ENCODE results near the gene NPR1.
"Not testable (repeated sequence)": the region's sequence is repeated elsewhere in the genome, so short reads cannot be mapped to it uniquely, and the experiment has no call there.

The NPR1 gene

DNA sequence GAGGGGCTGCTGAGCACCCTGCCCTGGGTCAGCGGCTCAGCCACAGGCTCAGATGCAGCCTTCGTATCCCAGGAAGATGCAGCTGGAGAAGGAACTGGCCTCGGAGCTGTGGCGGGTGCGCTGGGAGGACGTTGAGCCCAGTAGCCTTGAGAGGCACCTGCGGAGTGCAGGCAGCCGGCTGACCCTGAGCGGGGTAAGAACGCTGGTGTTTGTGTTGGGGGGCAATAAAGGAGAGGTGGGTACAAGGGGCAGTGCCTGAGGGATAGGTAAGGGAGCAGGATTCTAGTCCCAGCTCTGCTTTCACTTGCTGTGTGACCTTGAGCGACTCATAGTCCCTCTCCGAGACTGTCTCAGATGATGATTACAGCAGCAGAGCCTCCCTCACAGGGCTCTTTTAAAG lies 6.4 kb downstream of the NPR1 start:
- no peak for DNase-seq

DNA sequence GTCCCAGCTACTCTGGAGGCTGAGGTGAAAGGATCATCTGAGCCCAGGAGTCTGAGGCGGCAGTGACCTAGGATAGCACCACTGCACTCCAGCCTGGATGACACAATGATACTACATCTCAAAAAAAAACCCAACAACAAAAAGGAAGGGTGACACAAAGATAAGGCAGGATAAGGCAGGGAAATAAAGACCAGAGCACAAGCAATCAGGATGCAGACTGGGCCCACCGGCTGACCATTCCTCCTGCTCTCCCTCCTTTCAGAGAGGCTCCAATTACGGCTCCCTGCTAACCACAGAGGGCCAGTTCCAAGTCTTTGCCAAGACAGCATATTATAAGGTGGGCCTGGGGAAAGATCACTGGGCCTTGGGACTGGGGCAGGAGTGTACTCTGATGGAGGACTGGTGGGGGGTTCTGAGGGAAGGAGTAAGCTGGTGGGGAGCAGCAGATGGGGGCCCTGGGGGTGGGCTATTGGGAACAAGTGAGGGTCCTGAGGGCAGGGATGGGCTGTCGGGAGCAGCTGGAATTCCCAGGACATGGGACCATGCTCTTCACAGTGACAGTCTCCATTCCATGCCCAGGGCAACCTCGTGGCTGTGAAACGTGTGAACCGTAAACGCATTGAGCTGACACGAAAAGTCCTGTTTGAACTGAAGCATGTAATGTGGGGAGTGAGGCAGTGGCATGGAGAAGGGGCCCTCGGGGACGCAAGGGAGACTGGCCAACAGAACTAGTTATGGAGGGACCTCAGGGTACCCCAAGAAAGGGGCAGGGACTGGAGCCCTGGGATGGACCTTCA lies 7.3 kb downstream of the NPR1 start:
- no peak for DNase-seq

DNA sequence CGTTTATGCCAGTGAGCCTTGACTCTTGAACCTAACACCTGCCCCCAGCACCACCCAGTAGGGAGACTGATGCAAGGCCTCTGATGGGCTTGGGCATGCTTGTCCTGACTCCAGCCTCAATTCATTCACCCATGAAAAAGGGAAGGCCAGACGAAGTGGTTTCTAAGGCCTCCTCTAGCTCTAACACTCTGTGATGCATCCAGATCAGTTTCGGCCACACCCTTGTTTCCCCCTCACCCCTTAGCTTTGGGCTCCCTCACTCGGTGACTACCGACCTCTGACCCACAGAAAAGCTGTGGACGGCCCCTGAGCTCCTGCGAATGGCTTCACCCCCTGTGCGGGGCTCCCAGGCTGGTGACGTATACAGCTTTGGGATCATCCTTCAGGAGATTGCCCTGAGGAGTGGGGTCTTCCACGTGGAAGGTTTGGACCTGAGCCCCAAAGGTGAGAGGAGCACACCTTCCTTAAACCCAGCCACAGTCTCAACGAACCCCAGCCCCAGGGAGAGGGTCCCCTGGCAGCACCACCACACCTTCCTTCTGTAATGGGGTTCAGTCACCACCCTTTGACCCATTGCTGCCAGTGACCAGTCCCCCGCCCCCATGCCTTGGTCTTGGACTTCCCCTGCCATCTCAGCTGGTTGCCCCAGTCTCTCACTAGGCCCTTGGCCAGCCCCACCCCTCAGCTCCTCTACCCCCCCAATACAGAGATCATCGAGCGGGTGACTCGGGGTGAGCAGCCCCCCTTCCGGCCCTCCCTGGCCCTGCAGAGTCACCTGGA lies 9.0 kb downstream of the NPR1 start:
- DNase-seq, result no peak

DNA sequence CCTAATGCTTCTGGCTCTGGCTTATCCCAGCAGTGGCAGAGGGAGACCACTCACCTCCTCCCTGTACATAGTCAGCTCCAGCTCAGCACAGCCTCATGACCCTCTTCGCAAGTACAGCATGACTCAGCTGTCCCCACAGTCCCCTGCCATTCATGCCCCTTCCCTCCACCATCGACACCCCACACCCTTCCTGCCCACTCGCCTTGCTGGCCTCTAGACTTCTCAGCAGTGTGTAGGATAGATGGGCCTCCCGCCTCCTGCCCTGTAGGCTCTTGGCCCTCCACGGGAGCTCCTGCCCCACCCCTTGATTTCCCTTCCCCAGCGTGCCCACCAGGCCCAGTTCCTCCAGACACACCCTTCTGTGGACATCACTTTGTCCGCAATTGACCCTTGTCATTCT lies 9.8 kb downstream of the NPR1 start:
- no peak for DNase-seq

DNA sequence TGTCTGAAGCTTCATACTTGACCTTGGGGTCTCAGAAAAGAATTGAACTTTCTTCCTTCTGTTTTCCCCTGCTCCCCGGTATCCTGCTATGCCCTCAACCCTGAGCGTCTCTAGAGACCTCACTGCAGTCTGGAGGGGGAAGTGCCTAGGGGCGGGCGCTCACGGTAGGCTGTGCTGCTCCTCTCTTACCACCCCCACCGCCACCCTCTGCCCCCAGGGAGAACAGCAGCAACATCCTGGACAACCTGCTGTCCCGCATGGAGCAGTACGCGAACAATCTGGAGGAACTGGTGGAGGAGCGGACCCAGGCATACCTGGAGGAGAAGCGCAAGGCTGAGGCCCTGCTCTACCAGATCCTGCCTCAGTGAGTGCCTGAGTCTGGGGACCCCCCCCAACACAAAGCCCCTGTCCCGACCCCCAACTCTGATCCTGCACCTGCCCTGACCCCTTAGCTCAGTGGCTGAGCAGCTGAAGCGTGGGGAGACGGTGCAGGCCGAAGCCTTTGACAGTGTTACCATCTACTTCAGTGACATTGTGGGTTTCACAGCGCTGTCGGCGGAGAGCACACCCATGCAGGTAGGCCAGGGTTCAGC lies 10.3 kb downstream of the NPR1 start:
- DNase-seq, result no peak

DNA sequence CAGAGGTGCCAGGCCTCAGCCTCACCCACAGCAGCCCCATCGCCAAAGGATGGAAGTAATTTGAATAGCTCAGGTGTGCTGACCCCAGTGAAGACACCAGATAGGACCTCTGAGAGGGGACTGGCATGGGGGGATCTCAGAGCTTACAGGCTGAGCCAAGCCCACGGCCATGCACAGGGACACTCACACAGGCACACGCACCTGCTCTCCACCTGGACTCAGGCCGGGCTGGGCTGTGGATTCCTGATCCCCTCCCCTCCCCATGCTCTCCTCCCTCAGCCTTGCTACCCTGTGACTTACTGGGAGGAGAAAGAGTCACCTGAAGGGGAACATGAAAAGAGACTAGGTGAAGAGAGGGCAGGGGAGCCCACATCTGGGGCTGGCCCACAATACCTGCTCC lies 15.0 kb downstream of the NPR1 start:
- DNase-seq, result no peak

DNA sequence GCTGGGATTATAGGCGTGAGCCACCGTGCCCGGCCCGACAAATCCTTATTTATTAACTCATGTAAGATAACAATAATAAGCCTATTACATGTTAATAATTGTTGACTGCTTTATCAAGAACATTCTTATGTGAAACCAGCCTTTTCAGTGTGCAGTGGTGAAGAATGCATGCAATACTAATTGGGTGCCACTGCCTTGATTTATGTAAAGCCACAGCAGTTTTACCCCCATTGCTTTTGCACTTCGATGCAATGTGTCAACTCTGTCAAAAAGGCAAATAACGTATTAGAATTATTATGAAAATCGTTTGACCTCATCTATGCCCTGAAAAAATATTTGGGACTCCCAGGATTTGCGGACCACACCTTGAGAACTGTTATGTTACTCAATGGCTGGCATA lies 18.3 kb downstream of the NPR1 start:
- DNase-seq, result no peak

DNA sequence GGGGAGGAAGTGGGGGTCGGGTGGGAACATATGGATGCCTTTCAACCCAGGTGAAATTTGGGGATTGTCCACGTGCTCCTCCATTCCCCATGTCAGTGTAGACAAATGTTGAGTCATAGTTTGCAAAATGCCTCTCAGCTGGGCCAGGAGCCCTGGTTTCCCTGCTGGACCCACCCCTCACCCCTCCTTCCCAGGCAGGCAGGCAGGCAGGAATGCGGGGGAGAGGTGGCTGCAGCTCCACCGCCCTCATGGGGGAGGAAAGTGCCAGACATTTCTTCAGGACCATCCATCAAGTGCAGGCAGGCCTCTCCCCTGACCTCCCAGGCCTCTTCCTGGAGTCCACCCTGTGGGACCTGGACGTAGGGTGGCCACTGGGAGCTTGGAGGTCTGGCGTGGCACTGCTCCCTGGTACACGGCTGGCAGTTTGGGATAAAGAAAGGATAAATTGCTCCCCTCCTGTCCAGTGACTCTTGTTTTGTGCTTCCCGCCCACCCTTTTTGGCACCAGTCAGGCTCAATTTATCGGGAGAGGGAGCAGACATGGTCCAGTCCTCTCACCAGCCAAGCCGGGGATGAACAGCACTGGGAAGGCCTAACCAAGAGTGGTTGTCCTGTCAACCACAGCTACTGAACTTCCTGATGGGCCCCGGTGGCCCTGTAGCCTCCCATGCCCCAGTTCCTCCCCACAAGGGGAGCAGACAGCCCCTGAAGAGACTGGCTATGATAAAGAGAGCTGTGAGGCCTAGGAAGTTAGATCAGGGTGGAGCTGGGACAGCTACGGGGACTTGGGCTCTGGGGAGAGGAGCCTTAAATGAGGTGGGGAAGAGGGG lies 18.9 kb downstream of the NPR1 start:
- no peak for DNase-seq

DNA sequence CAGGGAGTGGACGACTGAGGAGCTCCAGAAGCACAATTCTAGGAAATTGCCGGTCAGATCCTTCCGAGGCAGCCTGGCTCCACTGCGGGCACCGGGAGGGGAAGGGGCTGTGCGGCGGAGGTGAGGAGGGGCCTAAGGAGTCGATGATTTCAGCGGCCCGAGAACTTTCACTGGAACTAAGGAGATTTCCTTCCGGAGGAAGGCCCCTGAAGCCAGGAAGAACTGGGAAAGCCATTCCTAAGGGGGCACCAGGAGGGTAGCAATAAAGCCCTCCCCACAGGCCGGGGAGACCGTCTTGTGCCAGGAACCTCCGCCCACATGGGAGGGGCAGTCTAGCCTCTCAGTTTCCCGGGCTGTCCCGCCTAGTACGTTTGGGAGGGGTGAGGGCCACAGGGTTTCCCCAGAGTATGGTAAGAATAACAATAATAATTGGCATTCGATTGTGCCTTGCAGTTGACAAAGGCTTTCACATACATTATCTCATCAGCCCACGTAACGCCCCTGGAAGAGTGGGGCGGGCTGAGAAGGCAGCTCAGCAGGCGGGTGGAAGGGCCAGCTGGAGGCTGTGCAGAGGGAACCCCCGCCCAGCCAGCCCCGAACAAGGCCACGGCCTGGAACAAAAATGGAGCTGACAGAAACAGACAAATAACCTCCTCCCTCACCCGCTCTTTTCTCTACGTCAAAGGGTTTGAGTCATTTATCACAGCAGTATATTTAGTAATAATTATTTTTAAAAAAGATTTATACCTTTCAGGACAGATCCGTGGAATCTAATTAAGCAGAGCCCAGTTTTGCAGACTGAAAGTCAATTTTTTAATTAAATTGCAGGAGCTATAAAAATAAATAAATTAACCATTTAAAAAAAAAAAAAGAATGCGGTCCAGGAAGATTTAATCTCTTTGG lies 19.8 kb downstream of the NPR1 start:
- no peak for DNase-seq

DNA sequence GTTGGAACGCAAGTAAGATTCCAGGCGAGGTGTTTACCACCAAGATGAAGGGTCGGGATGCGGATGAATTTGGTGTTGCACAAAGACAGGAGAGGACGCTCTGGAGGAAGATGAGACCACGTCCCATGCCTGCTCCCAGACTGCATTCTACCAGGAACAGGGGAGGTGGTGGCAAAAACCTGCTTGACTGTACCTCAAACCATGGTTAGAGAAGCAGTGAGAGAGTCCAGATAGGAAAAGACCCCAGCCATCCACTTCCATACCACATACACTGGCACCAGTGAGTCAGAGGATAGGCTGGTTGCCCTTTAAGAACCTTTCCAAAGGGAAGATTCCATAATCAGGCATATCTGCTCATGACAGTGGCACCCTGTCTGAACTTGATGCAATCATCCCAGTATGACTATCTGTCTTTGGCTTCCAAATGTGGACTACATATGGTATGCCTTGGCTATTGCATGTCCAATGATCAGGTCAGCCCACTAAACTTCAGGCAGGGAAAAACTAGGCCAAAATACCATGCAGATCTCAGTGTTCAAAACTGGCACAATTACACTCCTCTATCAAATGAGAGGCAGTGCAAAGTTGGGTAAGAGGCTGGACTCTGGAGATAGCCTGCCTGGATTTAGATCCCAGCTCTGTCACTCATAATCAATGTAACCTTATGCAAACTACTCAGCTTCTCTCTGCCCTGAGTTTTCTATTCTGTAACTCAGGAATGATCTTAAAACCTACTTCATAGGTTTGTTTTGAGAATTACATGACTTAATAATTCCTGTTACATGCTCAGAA lies 20.6 kb downstream of the NPR1 start:
- no peak for DNase-seq

DNA sequence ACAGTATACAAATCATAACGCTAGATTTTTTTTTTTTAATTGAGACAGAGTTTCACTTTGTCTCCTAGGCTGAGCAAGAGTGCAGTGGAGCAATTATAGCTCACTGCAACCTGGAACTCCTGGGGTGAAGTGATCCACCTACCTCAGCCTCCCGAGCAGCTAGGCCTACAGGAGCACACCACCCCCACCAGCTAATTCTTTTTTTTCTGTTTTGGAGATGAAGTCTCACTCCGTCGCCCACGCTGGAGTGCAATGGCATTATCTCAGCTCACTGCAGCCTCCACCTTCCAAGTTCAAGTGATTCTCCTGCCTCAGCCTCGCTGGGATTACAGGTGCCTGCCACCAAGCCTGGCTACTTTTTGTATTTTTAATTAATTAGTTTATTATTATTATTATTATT lies 21.3 kb downstream of the NPR1 start:
- no peak for DNase-seq

DNA sequence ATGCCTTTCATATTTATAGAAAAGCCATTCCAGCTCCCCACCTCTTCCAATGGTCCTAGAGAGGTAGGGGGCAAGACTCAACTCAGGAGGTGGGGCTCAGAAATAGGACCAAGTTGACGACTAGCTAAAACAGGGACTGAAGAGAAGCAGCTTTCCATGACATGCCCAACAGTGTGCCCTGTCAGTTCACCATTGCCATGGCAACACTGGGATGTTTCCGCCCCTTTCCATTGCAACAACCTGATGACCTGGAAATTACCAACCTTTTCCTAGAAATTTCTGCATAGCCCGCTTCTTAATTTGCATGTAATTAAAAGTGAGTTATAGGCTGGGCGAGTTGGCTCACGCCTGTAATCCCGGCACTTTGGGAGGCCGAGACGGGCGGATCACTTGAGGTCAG lies 27.0 kb downstream of the NPR1 start:
- DNase-seq, result no peak

DNA sequence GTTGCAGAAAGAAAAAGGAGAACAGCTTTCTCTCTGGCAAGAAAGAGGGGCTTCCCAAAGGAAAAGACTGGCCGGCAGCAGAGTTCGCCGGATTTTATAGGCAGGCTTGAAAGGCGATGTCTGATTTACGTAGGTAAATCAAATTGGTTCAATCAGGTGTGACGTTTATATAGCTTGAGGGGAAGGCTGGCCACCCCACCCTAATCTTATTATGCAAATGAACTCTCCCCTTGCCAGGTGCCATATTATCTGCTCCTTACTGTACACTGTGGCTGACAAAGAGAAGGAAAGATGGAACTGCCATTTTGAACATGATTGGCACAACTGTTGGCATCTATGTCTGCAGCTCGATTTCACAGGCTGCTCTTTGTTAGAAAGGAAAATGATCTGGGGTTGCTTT lies 32.5 kb downstream of the NPR1 start:
- DNase-seq, result no peak

DNA sequence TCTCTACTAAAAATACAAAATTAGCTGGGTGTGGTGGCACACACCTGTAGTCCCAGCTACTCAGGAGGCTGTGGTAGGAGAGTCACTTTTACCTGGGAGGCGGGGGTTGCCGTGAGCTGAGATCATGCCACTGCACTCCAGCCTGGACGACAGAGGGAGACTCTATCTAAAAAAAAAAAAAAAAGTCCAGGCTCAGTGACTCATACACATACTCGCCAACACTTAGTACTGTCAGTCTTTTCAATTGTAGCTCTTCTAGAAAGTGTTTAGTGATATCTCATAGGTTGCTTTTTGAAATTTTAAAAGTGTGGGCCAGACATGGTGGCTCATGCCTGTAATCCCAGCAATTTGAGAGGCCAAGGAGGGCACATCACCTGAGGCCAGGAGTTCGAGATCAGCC lies 37.7 kb downstream of the NPR1 start:
- DNase-seq, result not testable (repeated sequence)

DNA sequence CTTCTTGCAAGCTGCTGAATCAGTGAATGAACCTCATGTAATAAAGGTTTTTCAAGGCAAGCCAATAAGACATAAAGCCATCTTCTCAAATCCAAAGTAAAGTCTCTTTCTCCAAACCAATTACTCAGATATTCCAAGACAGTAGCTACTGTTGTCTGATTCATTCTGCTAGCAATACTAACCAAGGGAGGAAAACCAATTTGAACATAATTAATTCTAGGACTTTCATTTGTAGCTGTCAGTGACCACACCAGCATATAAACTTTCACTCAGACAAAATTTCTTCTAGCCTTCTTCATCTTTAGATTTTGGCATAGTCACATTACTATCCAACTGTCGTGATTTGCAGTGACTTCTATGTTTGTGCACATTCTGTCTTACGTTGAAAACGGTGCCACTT lies 38.8 kb downstream of the NPR1 start:
- no peak for DNase-seq

DNA sequence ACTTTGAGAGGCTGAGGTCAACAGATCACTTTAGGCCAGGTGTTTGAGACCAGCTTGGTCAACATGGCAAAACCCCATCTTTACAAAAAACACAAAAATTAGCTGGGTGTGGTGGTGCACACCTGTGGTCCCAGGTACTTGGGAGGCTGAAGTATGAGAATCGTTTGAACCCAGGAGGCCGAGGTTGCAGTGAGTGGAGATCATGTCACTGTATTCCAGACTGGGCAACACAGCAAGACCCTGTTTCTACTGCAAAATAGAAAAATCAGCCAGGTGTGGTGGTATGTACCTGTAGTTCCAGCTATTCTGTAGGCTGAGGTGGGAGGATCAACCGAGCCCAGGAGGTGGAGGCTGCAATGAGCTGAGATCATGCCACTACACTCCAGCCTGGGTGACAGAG lies 45.2 kb downstream of the NPR1 start:
- no peak for DNase-seq

DNA sequence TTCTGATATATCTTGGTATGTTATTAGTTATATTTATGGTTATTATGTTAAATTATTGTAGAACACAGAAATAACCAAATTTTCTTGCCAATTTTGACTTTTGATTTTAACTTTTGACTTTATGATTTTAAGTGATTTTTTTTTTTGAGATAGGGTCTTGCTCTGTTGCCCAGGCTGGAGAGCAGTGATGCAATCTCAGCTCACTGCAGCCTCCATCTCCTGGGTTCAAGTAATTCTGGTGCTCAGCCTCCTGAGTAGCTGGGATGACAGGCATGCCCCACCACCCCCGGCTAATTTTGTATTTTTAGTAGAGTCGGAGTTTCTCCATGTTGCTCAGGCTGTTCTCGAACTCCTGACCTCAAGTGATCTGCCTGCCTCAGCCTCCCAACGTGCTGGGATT lies 46.1 kb downstream of the NPR1 start:
- not testable (repeated sequence) for DNase-seq

DNA sequence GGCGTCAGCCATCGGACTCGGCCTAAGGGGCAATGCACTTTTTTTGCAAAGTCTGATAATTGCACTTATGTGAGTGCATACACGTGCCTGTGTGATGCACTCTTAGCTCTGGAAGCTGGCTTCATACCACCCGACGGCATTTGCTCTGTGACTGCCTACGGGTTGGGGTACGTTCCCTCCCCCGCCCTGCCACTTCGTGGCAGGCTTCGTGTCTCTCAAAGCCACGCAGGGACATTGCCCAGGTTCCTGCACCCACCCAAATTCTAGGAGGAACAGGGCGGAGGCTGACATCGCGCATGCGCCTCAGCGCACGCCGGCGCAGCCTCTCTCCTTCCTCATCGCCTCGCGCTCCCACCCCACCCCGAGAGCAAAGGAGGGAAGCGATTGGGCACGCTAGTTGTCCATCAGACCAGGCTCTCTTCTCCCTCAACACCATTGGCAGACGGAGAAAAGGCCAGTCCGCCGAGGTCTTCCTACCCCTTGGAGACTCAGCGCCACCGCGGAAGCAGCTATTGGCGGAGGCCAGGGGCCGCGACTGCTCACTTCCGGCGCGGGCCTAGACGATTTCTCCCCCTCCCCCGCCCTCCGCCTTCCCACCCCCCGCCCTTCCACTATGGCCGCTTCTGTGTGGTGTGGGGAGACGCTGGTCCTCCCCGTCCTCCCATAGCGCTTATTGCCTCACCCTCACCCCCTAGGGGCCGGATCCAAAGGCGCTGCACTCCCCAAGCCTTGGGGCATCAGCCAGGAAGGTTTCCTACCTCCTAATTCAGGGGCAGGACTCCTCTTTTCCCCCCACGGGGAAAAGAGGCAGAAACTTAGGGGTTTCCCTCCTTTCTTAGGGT lies 49.2 kb downstream of the NPR1 start, which contains the start of gene INTS3:
INTS3 (plus strand) TSS at position 588 of the 842 bp plus-strand sequence. CDS start 585 bp downstream, outside the sequence.
- peak; percentile 100 for DNase-seq

DNA sequence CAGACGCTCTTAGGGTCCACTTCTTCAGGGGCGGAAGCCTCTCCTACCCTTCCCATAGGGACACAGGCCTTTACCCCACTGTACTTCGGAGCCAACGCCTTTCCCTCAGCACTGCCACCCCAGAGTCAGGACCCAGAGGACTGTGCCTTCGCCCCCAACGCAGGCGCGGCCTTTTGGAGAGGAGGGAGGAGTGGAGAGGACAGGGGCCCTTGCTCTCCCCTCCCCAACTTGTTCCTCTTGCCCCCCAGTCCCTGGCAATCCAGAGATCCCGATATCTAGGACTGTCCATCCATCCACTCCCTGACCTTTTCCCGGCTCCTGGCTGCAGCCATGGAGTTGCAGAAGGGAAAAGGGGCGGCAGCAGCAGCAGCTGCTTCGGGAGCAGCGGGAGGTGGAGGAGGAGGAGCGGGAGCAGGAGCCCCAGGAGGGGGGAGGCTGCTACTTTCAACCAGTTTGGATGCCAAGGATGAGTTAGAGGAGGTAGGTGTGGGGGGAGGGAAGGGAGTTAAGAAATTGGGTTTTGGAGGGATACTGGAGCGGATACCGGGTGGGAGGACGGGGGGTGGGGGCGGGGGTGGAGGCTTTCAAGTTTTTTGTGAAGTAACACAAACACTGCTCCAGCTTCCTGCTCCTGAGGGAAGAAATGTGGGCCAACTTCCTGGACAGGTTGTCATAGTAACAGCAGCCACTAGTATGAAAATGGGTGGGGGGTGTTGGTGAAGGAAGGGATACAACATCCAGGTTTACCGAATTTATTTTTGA lies 50.0 kb downstream of the NPR1 start:
- DNase-seq, result no peak

Measured in NCI-H1105 (cell line).